Mesendoderm (in vitro differentiated cells): ENCODE data around the gene BHMT2.

Experiments
- DNase-seq: peaks from one replicate; pipeline ENCODE4 v3.0.0; 2013
- H2AK5ac ChIP-seq: 2 replicates; pipeline ENCODE4 v1.6.1; 2013; ENCODE audit warnings: low read length, inconsistent platforms
- H2BK120ac ChIP-seq: 2 replicates; pipeline ENCODE4 v1.6.1; 2013; ENCODE audit warnings: low read depth, mild to moderate bottlenecking, low read length, moderate library complexity, mixed read lengths
- H2BK15ac ChIP-seq: replicated peaks from 2 replicates; pipeline ENCODE4 v1.6.1; 2013; ENCODE audit warnings: low read depth, mild to moderate bottlenecking, moderate library complexity
- H2BK5ac ChIP-seq: 2 replicates; pipeline ENCODE4 v1.6.1; 2013; ENCODE audit warnings: low read length, inconsistent platforms
- H3K18ac ChIP-seq: 2 replicates; pipeline ENCODE4 v1.6.1; 2013; ENCODE audit warnings: mild to moderate bottlenecking, low read length, mixed read lengths
- H3K23ac ChIP-seq: one replicate; pipeline ENCODE4 v1.6.1; 2013; ENCODE audit warnings: low read length
- H3K27ac ChIP-seq: 2 replicates; pipeline ENCODE4 v1.5.1; 2013; ENCODE audit warnings: low read depth, mild to moderate bottlenecking, inconsistent platforms, low read length, moderate library complexity
- H3K27me3 ChIP-seq: 2 replicates; pipeline ENCODE4 v1.6.1; 2013; ENCODE audit warnings: low read length, control low read depth, mild to moderate bottlenecking, inconsistent platforms; ENCODE audit not compliant: insufficient read depth, poor library complexity
- H3K36me3 ChIP-seq: 2 replicates; pipeline ENCODE4 v1.6.1; 2013; ENCODE audit warnings: low read length, inconsistent platforms; ENCODE audit not compliant: control insufficient read depth, insufficient read depth
- H3K4ac ChIP-seq: one replicate; pipeline ENCODE4 v1.6.1; 2013; ENCODE audit warnings: low read depth, mild to moderate bottlenecking, low read length, moderate library complexity
- H3K4me1 ChIP-seq: 2 replicates; pipeline ENCODE4 v1.6.1; 2013; ENCODE audit warnings: low read depth, low read length, inconsistent platforms; ENCODE audit not compliant: control insufficient read depth
- H3K4me2 ChIP-seq: 2 replicates; pipeline ENCODE4 v1.6.1; 2013; ENCODE audit warnings: low read length
- H3K4me3 ChIP-seq: 2 replicates; pipeline ENCODE4 v1.5.1; 2013; ENCODE audit warnings: mild to moderate bottlenecking, low read length
- H3K56ac ChIP-seq: one replicate; pipeline ENCODE4 v1.6.1; 2013; ENCODE audit warnings: low read length
- H3K79me1 ChIP-seq: 2 replicates; pipeline ENCODE4 v1.6.1; 2013; ENCODE audit warnings: low read length, inconsistent platforms
- H3K79me2 ChIP-seq: 2 replicates; pipeline ENCODE4 v1.6.1; 2013; ENCODE audit warnings: mild to moderate bottlenecking, low read length; ENCODE audit not compliant: control insufficient read depth, insufficient read depth
- H3K9ac ChIP-seq: 2 replicates; pipeline ENCODE4 v1.6.1; 2013; ENCODE audit warnings: low read length, inconsistent platforms
- H4K5ac ChIP-seq: one replicate; pipeline ENCODE4 v1.6.1; 2013; ENCODE audit warnings: low read length
- H4K8ac ChIP-seq: one replicate; pipeline ENCODE4 v1.6.1; 2013; ENCODE audit warnings: low read depth, mild to moderate bottlenecking, control low read depth, low read length, moderate library complexity
- WGBS: extraction: QIAGEN DNeasy Blood & Tissue Kit; methylation state at CpG from one replicate; pipeline ENCODE4 v1.1.7; 2013; ENCODE audit warnings: low lambda C conversion rate, missing lambda C conversion rate; ENCODE audit not compliant: insufficient coverage; ENCODE audit errors: extremely low coverage; 5-methylcytosine and 5-hydroxymethylcytosine counted together

Gene BHMT2

GRCh38 chr5:79107020-79107796, 37.6 kb downstream of the BHMT2 start:
- H3K4me3 ChIP-seq: no peak overlapping the region
- H3K79me1 ChIP-seq: no peaks in the 10 kb centered on the region
- no peak overlapping the region for H3K56ac ChIP-seq
- peaks cover 12% of the 10 kb centered on the region for H3K27me3 ChIP-seq
- H3K27ac ChIP-seq: no peak overlapping the region
- H3K4me1 ChIP-seq: no peaks in the 10 kb centered on the region
- no peak overlapping the region for H2BK5ac ChIP-seq
- H3K9ac ChIP-seq: no peak overlapping the region
- H3K18ac ChIP-seq: no peak overlapping the region
- no peak overlapping the region for H2BK15ac ChIP-seq
- no peak overlapping the region for H3K4me2 ChIP-seq
- H3K79me2 ChIP-seq: no peaks in the 10 kb centered on the region
- H4K5ac ChIP-seq: no peak overlapping the region
- no peak overlapping the region for H4K8ac ChIP-seq
- H3K36me3 ChIP-seq: no peaks in the 10 kb centered on the region
- no peak overlapping the region for H3K4ac ChIP-seq
- WGBS: no CpG with 5 or more reads among the region's 7 CpGs
- peak; percentile 9 for DNase-seq
- no peak overlapping the region for H3K23ac ChIP-seq
- no peak overlapping the region for H2AK5ac ChIP-seq
- H2BK120ac ChIP-seq: no peak overlapping the region

GRCh38 chr5:79108086-79108485, 38.5 kb downstream of the BHMT2 start:
- no peaks in the 10 kb centered on the region for H3K79me1 ChIP-seq
- WGBS: no CpG with 5 or more reads among the region's 3 CpGs
- no peaks in the 10 kb centered on the region for H3K4me1 ChIP-seq
- H2BK15ac ChIP-seq: no peak overlapping the region
- H2BK120ac ChIP-seq: no peak overlapping the region
- H3K9ac ChIP-seq: no peak overlapping the region
- no peaks in the 10 kb centered on the region for H3K79me2 ChIP-seq
- DNase-seq: no peak
- H3K36me3 ChIP-seq: no peaks in the 10 kb centered on the region
- no peak overlapping the region for H4K5ac ChIP-seq
- peaks cover 20% of the 10 kb centered on the region for H3K27me3 ChIP-seq
- H3K18ac ChIP-seq: no peak overlapping the region
- no peak overlapping the region for H3K23ac ChIP-seq
- no peak overlapping the region for H3K4me3 ChIP-seq
- no peak overlapping the region for H3K4ac ChIP-seq
- no peak overlapping the region for H3K56ac ChIP-seq
- no peak overlapping the region for H3K27ac ChIP-seq
- no peak overlapping the region for H2AK5ac ChIP-seq
- H3K4me2 ChIP-seq: no peak overlapping the region
- H4K8ac ChIP-seq: no peak overlapping the region
- H2BK5ac ChIP-seq: no peak overlapping the region

DNA sequence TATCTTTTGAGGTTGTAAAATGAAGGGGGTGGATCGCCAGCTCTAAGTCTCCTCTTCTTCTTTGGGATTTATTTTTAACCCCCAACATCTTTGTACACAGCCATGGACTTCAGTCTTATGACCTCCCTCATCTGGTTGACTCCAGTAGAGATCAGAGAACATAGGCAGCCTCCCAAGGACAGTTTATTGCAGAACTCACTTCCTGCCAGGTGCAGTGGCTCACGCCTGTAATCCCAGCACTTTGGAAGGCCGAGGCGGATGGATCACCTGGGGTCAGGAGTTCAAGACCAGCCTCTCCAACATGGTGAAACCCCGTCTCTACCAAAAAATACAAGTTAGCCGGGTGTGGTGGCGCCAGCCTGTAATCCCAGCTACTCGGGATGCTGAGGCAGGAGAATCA, 39.2 kb downstream of the BHMT2 start:
- no peaks in the 10 kb centered on the region for H3K36me3 ChIP-seq
- no peak overlapping the region for H2BK120ac ChIP-seq
- no peak overlapping the region for H3K56ac ChIP-seq
- no peak overlapping the region for H2BK5ac ChIP-seq
- no peak overlapping the region for H2BK15ac ChIP-seq
- H4K8ac ChIP-seq: no peak overlapping the region
- no peak overlapping the region for H3K18ac ChIP-seq
- H3K27me3 ChIP-seq: peaks cover 20% of the 10 kb centered on the region
- no peaks in the 10 kb centered on the region for H3K79me1 ChIP-seq
- no peak overlapping the region for H3K4me3 ChIP-seq
- H3K79me2 ChIP-seq: no peaks in the 10 kb centered on the region
- DNase-seq: no peak
- H4K5ac ChIP-seq: no peak overlapping the region
- no peak overlapping the region for H3K9ac ChIP-seq
- no CpG with 5 or more reads among the region's 8 CpGs for WGBS
- no peak overlapping the region for H3K23ac ChIP-seq
- H3K27ac ChIP-seq: no peak overlapping the region
- no peak overlapping the region for H2AK5ac ChIP-seq
- H3K4me2 ChIP-seq: no peak overlapping the region
- H3K4me1 ChIP-seq: no peaks in the 10 kb centered on the region
- H3K4ac ChIP-seq: no peak overlapping the region

DNA sequence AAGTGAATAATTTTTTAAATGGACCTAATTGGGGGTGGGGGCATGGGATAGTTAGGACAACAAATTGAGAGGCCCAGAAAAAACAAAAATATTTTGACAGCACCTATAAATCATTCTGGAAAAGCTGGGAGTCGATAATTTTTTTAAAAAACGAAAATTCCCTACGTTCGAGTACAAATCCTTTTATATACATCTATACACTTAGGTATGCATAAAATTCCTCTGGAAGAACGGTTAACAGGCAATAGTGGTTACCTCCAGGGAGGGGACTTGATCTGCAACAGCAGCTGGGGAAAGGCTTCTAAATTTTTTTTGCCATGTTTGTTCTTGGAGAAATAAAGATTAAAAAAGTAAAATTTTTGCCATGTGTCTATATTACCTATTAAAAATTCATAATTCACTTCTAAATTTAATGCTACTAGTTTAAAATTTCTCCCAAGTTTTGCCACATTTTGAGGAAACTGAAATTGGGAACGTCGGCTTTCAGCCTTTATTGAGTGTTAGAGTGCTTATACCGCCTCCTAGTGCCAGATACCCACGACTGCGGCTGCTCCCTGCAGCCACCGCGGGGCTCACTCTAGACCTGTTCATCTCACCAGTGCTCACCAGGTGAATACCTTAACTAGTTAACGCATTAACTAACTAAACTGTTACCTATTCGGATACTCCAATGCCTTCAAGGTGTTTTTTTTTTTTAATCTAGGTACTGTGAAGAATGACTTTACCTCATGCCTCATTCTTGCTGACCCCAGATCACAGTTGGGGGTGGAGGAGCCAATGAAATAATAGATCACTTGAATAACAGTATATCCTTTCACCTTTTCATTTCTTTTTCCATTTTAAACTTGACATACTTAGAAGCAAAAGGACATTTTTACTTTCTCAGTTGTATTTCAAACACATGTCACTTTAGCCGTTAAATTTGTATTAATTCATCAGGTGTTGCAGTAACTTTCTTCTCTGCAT, 40.2 kb downstream of the BHMT2 start:
- H2BK15ac ChIP-seq: no peak overlapping the region
- no peaks in the 10 kb centered on the region for H3K79me1 ChIP-seq
- no peak overlapping the region for H4K8ac ChIP-seq
- no peak overlapping the region for H3K4me3 ChIP-seq
- H3K23ac ChIP-seq: no peak overlapping the region
- H3K79me2 ChIP-seq: no peaks in the 10 kb centered on the region
- H2BK120ac ChIP-seq: no peak overlapping the region
- whole genome bisulfite sequencing: no CpG with 5 or more reads among the region's 15 CpGs
- H3K27ac ChIP-seq: no peak overlapping the region
- H2BK5ac ChIP-seq: no peak overlapping the region
- no peak overlapping the region for H3K18ac ChIP-seq
- peaks cover 22% of the 10 kb centered on the region for H3K27me3 ChIP-seq
- DNase-seq: peak; percentile 59
- no peak overlapping the region for H3K4ac ChIP-seq
- H3K36me3 ChIP-seq: no peaks in the 10 kb centered on the region
- H3K56ac ChIP-seq: no peak overlapping the region
- no peak overlapping the region for H3K9ac ChIP-seq
- no peak overlapping the region for H2AK5ac ChIP-seq
- no peak overlapping the region for H4K5ac ChIP-seq
- no peak overlapping the region for H3K4me2 ChIP-seq
- no peaks in the 10 kb centered on the region for H3K4me1 ChIP-seq

GRCh38 chr5:79111387-79111959, 41.9 kb downstream of the BHMT2 start, which contains the start of gene BHMT:
TSS of gene BHMT (plus strand) at chr5:79111809. CDS start at chr5:79111886, 77 bp downstream.
- no peak within 1 kb of the TSS for H3K18ac ChIP-seq

More at GRCh38 chr5:79111387-79111959, 41.9 kb downstream of the BHMT2 start, which contains the start of gene BHMT:
- Histone ChIP-seq H3K23ac (peak within 1 kb of the TSS; percentile 17), H3K79me2 (no peaks in the 10 kb centered on the region), H3K56ac (peak within 1 kb of the TSS; percentile 22), H2BK5ac (no peak within 1 kb of the TSS), H4K8ac (no peak within 1 kb of the TSS), H3K4me3 (peak within 1 kb of the TSS; percentile 3), H4K5ac (no peak within 1 kb of the TSS), H3K36me3 (no peaks in the 10 kb centered on the region), H2BK120ac (no peak within 1 kb of the TSS), H3K4me2 (peak within 1 kb of the TSS; percentile 35), H2BK15ac (no peak within 1 kb of the TSS), H3K4me1 (no peaks in the 10 kb centered on the region), H3K27ac (no peak within 1 kb of the TSS), H3K4ac (no peak within 1 kb of the TSS), H3K79me1 (no peaks in the 10 kb centered on the region), H2AK5ac (no peak within 1 kb of the TSS), H3K27me3 (peaks cover 22% of the 10 kb centered on the region), H3K9ac (no peak within 1 kb of the TSS)
- DNase-seq: no peak
- WGBS: no CpG with 5 or more reads among the region's 32 CpGs
